Kidney epithelial cell (primary cell): ENCODE data around the gene OXSR1. TPM values are rescaled to one million over a fixed set of nuclear protein-coding genes. Genes with fewer than 3 reads are reported as not detected.

Experiments used
- DNase-seq: peaks from one replicate; pipeline ENCODE4 v3.0.0-alpha.2; 2010; ENCODE audit warnings: low read depth
- H3K27me3 ChIP-seq: 2 replicates; pipeline ENCODE4 v1.6.0; 2011; ENCODE audit warnings: low read length; ENCODE audit not compliant: control insufficient read depth, insufficient read depth
- H3K36me3 ChIP-seq: 2 replicates; pipeline ENCODE4 v1.5.1; 2011; ENCODE audit warnings: low read length; ENCODE audit not compliant: control insufficient read depth, insufficient read depth
- H3K4me3 ChIP-seq: 2 replicates; pipeline ENCODE4 v1.5.1; 2011; ENCODE audit warnings: low read depth, mild to moderate bottlenecking, control low read depth, low read length
- CTCF ChIP-seq: IDR thresholded peaks from 2 replicates; pipeline ENCODE4 v1.5.1; 2011; ENCODE audit warnings: mild to moderate bottlenecking, moderate library complexity, low read length, control low read depth, inconsistent platforms; ENCODE audit not compliant: insufficient read depth, poor library complexity, severe bottlenecking
- total RNA-seq: library from RNA; depleted of rRNA; stranded (reverse); fragments of >200 nt; gene quantifications from 2 replicates; pipeline ENCODE4 v1.2.3, GENCODE V29; 2015

OXSR1 gene
- total RNA-seq, 1 donor from 2014 or later: 41.9 TPM

GRCh38 chr3:38137615-38138348 lies 27.6 kb upstream of the OXSR1 start:
- H3K36me3 ChIP-seq: no peaks in the 10 kb centered on the region
- TF ChIP-seq CTCF: no peak
- DNase-seq: no peak
- no peaks in the 10 kb centered on the region for H3K27me3 ChIP-seq
- H3K4me3 ChIP-seq: peak overlapping the region; percentile 78

- DNase-seq: no peak
- TF ChIP-seq CTCF: no peak
- peak within 1 kb of the TSS; percentile 78 for H3K4me3 ChIP-seq
- H3K36me3 ChIP-seq: no peaks in the 10 kb centered on the region
- no peaks in the 10 kb centered on the region for H3K27me3 ChIP-seq
These were observed 26.8 kb upstream of the OXSR1 start, which contains the start of gene MYD88 for GRCh38 chr3:38138349-38139190. Gene MYD88 (plus strand): TSS chr3:38138661. CDS start chr3:38138701, 40 bp downstream.

DNA sequence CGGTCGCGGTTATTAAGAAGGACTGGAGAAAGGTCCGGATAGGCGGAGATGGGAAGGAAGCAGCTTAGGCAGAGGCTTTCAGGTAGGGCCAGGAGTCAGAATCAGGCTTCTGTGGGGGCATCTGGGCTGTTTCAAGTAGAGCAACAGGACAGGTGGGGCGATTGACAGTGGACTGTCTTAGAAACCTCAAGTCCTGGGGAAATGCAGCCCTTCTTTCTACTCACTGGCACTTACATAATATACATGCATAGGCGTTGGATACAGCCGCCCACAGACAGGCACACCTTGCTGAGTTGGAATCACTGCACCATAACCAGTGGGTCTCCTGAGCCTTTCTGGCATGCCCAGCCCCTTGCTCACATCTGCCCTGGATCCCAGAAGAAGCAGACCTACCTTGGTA lies 26.1 kb upstream of the OXSR1 start:
- H3K36me3 ChIP-seq: no peaks in the 10 kb centered on the region
- no peak for DNase-seq
- no peaks in the 10 kb centered on the region for H3K27me3 ChIP-seq
- peak overlapping the region; percentile 78 for H3K4me3 ChIP-seq
- TF ChIP-seq CTCF: no peak

- DNase-seq: no peak
- peak overlapping the region; percentile 78 for H3K4me3 ChIP-seq
- H3K27me3 ChIP-seq: no peaks in the 10 kb centered on the region
- H3K36me3 ChIP-seq: no peaks in the 10 kb centered on the region
- no peak for TF ChIP-seq CTCF
These were observed 25.7 kb upstream of the OXSR1 start for GRCh38 chr3:38139652-38140051.

- H3K4me3 ChIP-seq: no peak overlapping the region
- no peak for TF ChIP-seq CTCF
These were observed 24.8 kb upstream of the OXSR1 start for GRCh38 chr3:38140326-38141172.

More at GRCh38 chr3:38140326-38141172, 24.8 kb upstream of the OXSR1 start:
- no peak for DNase-seq
- H3K36me3 ChIP-seq: no peaks in the 10 kb centered on the region
- H3K27me3 ChIP-seq: no peaks in the 10 kb centered on the region
